Panc1 (cell line): ENCODE results near the gene CNTNAP4. TPM values are rescaled to one million over a fixed set of nuclear protein-coding genes. Genes with fewer than 3 reads are reported as not detected.

ENCODE experiments used
- ATAC-seq: fragments of 200-7000 bp; cut with Tn5 transposase; 2 replicates; pipeline ENCODE4 v1.9.1; 2020; ENCODE audit warnings: mild to moderate bottlenecking, moderate library complexity
- BruUV-seq: library from RNA; stranded (reverse); fragments of 400-500 nt; replicated peaks from 2 replicates; lab custom pipeline; 2021; lab: Mats Ljungman, UMichigan
- CTCF ChIA-PET: fragments of 300-600 bp; sonication (Branson Sonifier 250); formaldehyde crosslinking; loops from one replicate; lab custom pipeline; 2022; ENCODE audit warnings: antibody characterized with exemption; lab: Charles Lee
- POLR2A ChIA-PET: fragments of 300-600 bp; sonication (Branson Sonifier 250); formaldehyde crosslinking; loops from one replicate; lab custom pipeline; 2022; ENCODE audit warnings: antibody characterized with exemption; lab: Charles Lee
- DNase-seq: peaks from one replicate; pipeline ENCODE4 v3.0.0-alpha.2; 2010; ENCODE audit warnings: low read depth, low spot score
- H3K27ac ChIP-seq: 2 replicates; pipeline ENCODE4 v1.5.1; 2011; ENCODE audit warnings: mild to moderate bottlenecking, low read length, inconsistent platforms
- H3K27me3 ChIP-seq: fragments of 200-500 bp; sonication (Bioruptor generic); 2 replicates; pipeline ENCODE4 v1.6.0; 2014; ENCODE audit warnings: low read length, inconsistent platforms; ENCODE audit not compliant: control insufficient read depth, insufficient read depth
- H3K36me3 ChIP-seq: fragments of 200-500 bp; sonication (Bioruptor generic); 2 replicates; pipeline ENCODE4 v1.5.1; 2014; ENCODE audit warnings: inconsistent platforms, mild to moderate bottlenecking, low read length, moderate library complexity; ENCODE audit not compliant: control insufficient read depth, insufficient read depth
- H3K4me1 ChIP-seq: 2 replicates; pipeline ENCODE4 v1.5.1; 2011; ENCODE audit warnings: inconsistent platforms, mild to moderate bottlenecking, low read length, moderate library complexity; ENCODE audit not compliant: control insufficient read depth, insufficient read depth
- H3K4me3 ChIP-seq, 2 experiments: 2 replicates each; pipeline ENCODE4 v1.5.1; 2011 to 2012; ENCODE audit warnings: low read depth in 2 of 2, low read length in 2 of 2, mild to moderate bottlenecking in 2 of 2, inconsistent platforms in 1 of 2, moderate library complexity in 1 of 2
- H3K9me3 ChIP-seq: fragments of 200-500 bp; sonication (Bioruptor generic); 2 replicates; pipeline ENCODE4 v1.5.1; 2014; ENCODE audit warnings: low read depth, mild to moderate bottlenecking, inconsistent platforms, low read length, moderate library complexity; ENCODE audit not compliant: control insufficient read depth, insufficient read depth
- POLR2AphosphoS5 ChIP-seq: IDR thresholded peaks from 2 replicates; pipeline ENCODE4 v1.6.1; 2012; ENCODE audit warnings: mild to moderate bottlenecking, low read depth, low read length, moderate library complexity
- SIN3A ChIP-seq: IDR thresholded peaks from 2 replicates; pipeline ENCODE4 v1.6.1; 2012; ENCODE audit warnings: low read depth, mild to moderate bottlenecking, low read length, moderate library complexity, borderline replicate concordance; ENCODE audit not compliant: insufficient read depth
- TCF7L2 ChIP-seq: IDR thresholded peaks from 2 replicates; pipeline ENCODE4 v1.6.1; 2011; ENCODE audit warnings: mild to moderate bottlenecking, low read depth, low read length, inconsistent platforms
- in situ Hi-C: cut with HindIII; loops from 2 replicates; pipeline ENCODE4 v1.10.0; 2016; ENCODE audit warnings: low sequenced_read_pairs, low pct_unique_long_range_greater_than_20kb
- intact Hi-C: fragments of 100-400 bp; cut with micrococcal nuclease; formaldehyde crosslinking; loops from one replicate; pipeline ENCODE4 v1.10.0; 2022; ENCODE audit not compliant: unreplicated experiment
- total RNA-seq: library from RNA; stranded (reverse); gene quantifications from one replicate; pipeline ENCODE4 v1.2.1, GENCODE V29; 2021; ENCODE audit not compliant: unreplicated experiment
- TF ChIP-seq, protein P1 (sequence below), 2 experiments: IDR thresholded peaks; 2 replicates each; pipeline ENCODE4 v1.6.1; 2011 to 2012; ENCODE audit warnings: low read depth in 2 of 2, control low read depth in 1 of 2, low read length in 1 of 2, mild to moderate bottlenecking in 1 of 2, moderate library complexity in 1 of 2; ENCODE audit not compliant: insufficient read depth in 1 of 2
- TF ChIP-seq, protein P2 (sequence below): fragments of 450-650 bp; IDR thresholded peaks from 2 replicates; pipeline ENCODE4 v1.5.1; 2017; ENCODE audit warnings: mild to moderate bottlenecking

Gene CNTNAP4
- total RNA-seq, 1 experiment from 2014 or later, result not detected

DNA sequence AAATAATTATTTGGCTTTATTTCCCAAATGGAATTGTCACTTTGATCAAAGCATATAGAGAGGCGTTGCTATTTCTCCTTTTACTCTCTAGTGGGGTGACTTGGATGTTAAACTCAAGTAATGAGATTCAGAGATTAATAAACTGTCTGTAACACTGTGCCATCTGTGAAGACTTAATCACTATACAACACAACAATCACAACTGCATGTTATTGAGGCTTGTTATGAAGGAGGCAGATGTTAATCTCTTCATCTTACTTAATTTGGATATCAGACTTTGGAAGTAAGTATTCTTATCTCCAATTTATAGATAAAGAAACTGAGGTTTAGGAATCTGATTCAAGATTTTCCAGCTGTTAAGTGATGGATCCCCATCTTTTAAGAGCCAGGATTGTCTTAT, 132.5 kb downstream of the CNTNAP4 start:
- intact Hi-C loops (no loop called here), in situ Hi-C loops (no loop called here)
- no peak overlapping the region for H3K4me3 ChIP-seq
- no peak for ATAC-seq
- H3K9me3 ChIP-seq, result no peaks in the 10 kb centered on the region
- no peaks in the 10 kb centered on the region for H3K4me1 ChIP-seq
- no TSS peak for BruUV-seq
- TF ChIP-seq, protein P1, sequence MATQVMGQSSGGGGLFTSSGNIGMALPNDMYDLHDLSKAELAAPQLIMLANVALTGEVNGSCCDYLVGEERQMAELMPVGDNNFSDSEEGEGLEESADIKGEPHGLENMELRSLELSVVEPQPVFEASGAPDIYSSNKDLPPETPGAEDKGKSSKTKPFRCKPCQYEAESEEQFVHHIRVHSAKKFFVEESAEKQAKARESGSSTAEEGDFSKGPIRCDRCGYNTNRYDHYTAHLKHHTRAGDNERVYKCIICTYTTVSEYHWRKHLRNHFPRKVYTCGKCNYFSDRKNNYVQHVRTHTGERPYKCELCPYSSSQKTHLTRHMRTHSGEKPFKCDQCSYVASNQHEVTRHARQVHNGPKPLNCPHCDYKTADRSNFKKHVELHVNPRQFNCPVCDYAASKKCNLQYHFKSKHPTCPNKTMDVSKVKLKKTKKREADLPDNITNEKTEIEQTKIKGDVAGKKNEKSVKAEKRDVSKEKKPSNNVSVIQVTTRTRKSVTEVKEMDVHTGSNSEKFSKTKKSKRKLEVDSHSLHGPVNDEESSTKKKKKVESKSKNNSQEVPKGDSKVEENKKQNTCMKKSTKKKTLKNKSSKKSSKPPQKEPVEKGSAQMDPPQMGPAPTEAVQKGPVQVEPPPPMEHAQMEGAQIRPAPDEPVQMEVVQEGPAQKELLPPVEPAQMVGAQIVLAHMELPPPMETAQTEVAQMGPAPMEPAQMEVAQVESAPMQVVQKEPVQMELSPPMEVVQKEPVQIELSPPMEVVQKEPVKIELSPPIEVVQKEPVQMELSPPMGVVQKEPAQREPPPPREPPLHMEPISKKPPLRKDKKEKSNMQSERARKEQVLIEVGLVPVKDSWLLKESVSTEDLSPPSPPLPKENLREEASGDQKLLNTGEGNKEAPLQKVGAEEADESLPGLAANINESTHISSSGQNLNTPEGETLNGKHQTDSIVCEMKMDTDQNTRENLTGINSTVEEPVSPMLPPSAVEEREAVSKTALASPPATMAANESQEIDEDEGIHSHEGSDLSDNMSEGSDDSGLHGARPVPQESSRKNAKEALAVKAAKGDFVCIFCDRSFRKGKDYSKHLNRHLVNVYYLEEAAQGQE (IDR thresholded peaks at IDR 0.05; ENCODE audit: insufficient read depth in 1 of 2, low read depth in 2 of 2, low read length in 1 of 2), result no peak
- TF ChIP-seq, protein P2, sequence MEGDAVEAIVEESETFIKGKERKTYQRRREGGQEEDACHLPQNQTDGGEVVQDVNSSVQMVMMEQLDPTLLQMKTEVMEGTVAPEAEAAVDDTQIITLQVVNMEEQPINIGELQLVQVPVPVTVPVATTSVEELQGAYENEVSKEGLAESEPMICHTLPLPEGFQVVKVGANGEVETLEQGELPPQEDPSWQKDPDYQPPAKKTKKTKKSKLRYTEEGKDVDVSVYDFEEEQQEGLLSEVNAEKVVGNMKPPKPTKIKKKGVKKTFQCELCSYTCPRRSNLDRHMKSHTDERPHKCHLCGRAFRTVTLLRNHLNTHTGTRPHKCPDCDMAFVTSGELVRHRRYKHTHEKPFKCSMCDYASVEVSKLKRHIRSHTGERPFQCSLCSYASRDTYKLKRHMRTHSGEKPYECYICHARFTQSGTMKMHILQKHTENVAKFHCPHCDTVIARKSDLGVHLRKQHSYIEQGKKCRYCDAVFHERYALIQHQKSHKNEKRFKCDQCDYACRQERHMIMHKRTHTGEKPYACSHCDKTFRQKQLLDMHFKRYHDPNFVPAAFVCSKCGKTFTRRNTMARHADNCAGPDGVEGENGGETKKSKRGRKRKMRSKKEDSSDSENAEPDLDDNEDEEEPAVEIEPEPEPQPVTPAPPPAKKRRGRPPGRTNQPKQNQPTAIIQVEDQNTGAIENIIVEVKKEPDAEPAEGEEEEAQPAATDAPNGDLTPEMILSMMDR, result no peak
- TF ChIP-seq POLR2AphosphoS5 (no peak), SIN3A (no peak), TCF7L2 (no peak)
- no peaks in the 10 kb centered on the region for H3K36me3 ChIP-seq
- ChIA-PET CTCF (no interaction called here), POLR2A (no interaction called here)
- DNase-seq, result no peak
- no peaks in the 10 kb centered on the region for H3K27me3 ChIP-seq
- no peak overlapping the region for H3K27ac ChIP-seq

DNA sequence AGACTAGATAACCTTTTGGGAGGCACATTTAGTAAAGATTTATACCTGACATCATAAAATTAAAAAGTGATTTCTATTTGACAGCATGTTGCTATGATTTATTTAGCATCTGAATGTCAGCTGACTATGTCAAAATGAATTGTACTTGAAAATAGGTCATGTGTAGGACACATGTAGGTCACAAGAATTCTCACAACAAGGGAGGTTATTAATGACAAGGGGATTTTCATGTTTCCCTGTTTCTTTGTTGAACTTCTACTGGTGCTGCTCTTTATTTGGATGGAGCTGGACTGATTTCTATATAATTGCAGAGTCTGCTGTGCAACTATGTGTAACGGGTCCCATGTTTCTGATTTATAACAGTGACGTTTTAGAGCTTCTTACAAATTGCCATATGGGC, 144.4 kb downstream of the CNTNAP4 start:
- in situ Hi-C loops (no loop called here), intact Hi-C loops (no loop called here)
- TF ChIP-seq SIN3A, result no peak
- TF ChIP-seq, protein P2, result no peak
- TF ChIP-seq TCF7L2, result no peak
- TF ChIP-seq, protein P1 (IDR thresholded peaks at IDR 0.05; ENCODE audit: insufficient read depth in 1 of 2, low read depth in 2 of 2, low read length in 1 of 2), result no peak
- TF ChIP-seq POLR2AphosphoS5, result no peak
- no peak for DNase-seq
- H3K4me1 ChIP-seq, result no peaks in the 10 kb centered on the region
- no peaks in the 10 kb centered on the region for H3K36me3 ChIP-seq
- no peak overlapping the region for H3K27ac ChIP-seq
- ATAC-seq, result no peak
- H3K27me3 ChIP-seq, result no peaks in the 10 kb centered on the region
- ChIA-PET CTCF (no interaction called here), POLR2A (no interaction called here)
- BruUV-seq, result no TSS peak
- no peak overlapping the region for H3K4me3 ChIP-seq
- H3K9me3 ChIP-seq, result no peaks in the 10 kb centered on the region
